ENCODE data around the gene B2M.
"Not testable (repeated sequence)": the region's sequence is repeated elsewhere in the genome, so short reads cannot be mapped to it uniquely, and the experiment has no call there.

Gene B2M

DNA sequence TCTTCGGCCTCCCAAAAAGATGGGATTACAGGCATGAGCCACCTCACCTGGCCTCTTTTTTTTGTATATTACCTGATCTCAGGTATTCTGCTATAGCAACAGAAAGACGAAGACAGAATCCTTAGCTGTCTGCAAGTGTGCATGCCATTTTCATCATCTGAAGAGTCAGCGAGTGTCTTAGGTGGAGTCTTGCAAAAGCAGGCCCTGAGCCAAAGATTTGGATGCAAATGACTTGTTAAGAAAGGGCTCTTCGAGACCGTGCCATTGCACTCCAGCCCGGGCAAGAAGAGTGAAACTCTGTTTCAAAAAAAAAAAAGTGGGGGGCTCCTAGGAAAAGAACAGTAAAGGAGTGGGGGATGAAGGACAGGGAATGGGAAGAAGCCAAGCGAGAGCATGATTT is 14.8 kb downstream of the B2M start:
- no peak for FAIRE-seq
- DNase-seq (ENCODE audit: low spot score), result no peak

DNA sequence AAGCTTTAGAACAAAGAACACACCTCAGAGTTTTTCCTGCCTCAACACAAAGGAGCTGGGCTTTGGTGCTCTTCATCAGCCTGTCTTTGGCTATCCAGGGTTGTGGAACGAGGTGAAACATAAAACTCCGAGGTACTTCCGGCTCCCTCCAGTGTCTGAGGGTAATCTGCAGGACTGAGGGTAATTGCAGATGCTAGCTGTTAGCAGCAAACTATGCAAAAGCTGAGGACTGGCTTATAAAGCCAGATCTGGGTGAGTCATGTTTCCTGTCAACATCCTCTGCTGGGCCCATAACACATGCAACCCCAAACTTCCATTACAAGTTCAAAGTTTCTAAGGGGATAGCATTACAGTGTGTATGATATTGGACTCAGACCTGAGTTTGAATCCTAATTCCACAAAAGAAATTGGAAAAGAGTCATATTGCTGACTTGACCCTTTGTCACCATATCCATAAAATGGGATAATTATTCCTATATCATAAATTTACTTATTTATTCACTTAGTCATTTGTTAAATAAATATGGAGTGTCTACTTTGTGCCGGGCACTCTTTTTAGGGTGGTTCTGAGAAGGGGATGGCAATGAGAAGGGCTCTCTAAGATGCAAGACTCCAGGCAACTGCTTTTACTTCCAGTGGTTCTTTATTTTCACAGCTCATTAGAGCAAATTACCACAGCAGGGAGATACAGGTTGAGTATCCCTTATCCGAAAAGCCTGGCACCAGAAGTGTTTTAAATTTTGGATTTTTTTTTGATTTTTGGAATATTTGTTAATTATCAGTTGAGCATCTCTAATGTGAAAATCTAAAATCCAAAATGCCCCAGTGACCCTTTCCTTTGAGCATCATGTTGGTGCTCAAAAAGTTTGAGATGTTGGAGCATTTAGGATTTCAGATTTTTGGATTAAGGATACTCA is 15.5 kb downstream of the B2M start:
- DNase-seq (ENCODE audit: low spot score) (peak; percentile 70), FAIRE-seq (no peak)

DNA sequence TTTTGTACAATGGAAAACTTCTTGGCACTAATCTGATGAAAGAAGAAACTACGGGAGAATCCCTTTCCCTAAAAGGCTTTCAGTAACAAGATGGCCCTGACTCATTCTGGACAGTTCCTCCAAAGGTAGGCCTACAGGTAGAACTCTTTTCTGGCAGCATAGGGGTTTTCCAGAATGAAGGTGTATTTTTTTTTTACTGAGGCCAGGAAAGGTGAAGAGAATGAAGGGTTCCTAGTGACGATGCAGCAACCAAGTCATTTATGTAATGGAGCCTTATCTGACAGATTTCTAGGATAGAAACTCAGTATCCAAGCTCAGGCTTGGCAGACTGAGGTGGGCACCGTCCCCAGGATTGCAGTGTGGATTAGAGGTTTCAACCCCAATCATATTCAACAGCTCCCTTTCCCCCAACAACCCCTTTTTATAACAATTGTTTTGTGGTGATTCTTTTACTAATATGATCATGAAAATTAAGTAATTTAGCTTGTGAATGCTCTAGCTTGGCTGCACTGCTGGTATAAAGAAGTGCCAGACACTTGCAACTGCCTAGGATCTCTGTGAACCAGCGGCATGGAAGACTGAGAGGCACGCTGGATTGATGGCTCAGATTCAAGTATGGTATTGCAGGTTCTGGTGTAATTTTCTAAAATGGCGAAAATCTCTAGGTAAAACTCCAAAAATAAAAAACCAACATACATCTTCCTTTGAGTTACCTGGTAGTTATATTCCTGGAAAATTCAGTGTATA is 16.3 kb downstream of the B2M start:
- no peak for DNase-seq (ENCODE audit: low spot score)
- FAIRE-seq, result no peak

DNA sequence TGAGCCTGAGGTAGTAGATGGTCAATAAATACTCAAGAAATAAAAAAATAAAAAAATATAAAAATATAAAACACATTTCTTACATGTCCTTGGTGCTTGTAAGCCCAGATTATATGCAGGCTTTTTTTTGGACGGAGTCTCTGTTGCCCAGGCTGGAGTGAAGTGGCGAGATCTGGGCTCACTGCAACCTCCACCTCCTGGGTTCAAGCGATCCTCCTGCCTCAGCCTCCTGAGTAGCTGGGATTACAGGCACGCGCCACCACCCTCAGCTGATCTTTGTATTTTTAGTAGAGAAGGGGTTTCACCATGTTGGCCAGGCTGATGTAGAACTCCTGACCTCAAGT is 16.9 kb downstream of the B2M start:
- not testable (repeated sequence) for DNase-seq (ENCODE audit: low spot score); FAIRE-seq

DNA sequence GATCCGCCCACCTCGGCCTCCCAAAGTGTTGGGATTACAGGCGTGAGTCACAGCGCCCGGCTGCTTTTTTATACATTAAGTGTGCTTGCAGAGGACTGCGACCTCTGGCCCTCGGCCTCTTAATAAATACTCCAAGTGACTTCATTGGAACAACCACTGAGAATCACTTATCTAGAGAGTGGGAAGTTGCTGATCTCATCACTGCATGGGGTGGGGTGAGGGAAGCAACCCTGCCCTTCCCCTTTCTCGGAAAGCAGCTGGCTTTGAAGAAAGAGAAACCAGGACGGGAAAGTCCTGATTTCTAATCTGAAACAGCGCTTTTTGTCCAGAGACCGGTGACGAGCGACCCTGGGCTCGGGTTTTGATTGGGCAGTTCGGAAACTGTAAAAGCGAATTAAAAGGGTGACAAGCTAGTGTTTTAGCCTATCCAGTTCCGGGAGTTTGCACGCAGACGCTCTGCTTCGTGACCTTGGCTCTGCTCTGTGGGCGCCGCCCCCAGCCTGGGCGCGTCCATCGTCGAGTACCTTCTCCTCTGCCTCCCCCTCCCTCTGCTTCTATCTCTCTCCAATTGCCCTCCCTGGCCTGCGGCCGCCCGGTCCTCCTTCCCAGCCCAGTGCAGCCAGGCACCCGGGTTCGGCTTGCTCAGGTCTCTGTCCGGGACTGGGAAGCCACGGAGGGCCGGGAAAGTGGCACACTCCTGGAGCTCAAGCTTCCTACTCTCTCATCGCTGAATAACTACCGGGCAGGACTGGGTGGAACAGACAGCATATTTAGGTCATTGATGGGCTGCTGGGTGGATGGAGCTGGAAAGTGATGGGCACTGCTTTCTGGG is 17.5 kb downstream of the B2M start:
- FAIRE-seq, result peak; percentile 17
- peak; percentile 92 for DNase-seq (ENCODE audit: low spot score)

DNA sequence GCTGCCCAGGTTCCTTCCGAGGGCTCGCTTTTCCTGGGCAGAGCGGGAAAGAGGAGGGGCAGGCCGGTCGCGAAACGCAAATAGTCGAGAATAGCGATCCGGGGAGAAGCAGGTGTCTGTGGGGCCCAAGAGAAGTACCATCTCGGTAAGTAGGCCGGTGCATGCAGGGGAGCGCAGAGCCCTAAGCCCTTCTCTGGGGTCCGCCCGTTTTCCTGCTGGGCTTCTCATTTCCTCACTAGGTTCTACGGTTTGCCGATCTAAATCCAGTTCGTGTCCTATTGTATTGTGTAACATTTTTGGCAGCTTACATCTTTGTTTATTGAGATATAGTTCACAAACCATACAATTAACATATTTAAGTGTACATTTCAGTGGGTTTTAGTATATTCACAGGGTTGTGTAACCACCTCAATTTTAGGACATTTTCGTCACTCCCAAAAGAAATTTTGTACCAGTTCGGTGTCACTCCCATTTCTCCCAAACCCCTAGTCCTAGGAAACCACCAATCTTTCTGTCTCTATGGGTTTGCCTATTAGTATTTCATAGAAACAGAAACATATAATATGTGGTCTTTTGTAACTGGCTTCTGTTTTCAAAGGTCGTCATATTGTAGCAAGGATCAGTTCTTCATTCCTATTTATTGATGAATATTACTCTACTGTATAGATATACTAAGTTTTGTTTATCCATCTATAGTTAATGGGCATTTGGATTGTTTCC is 18.3 kb downstream of the B2M start:
- no peak for DNase-seq (ENCODE audit: low spot score)
- FAIRE-seq, result no peak

DNA sequence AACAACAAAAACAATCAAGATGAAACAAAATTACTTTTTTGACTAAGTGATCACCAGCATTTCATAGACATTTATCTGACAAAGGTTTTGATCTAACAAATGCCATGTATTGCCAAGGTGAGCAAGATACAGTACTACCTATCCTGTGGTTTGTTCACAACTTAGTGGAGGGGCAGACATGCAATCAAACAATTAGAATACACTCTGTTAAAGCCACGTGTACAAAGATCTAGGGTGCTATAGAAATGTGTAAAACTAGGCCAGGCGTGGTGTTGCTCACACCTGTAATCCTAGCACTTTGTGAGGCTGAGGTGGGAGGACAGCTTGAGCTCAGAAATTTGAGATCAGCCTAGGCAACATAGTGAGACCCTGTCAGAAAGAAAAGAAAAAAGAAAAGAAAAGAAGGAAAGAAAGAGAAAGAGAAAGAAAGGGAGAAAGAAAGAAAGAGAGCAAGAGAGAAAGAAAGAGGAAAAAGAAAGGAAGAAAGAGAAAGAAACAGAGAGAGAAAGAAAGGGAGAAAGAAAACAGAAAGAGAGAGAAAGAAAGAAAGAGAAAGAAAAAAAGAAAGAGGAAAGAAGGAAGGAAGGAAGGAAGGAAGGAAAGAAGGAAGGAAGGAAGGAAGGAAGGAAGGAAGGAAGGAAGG is 23.6 kb downstream of the B2M start:
- FAIRE-seq (no peak), DNase-seq (ENCODE audit: low spot score) (no peak)

DNA sequence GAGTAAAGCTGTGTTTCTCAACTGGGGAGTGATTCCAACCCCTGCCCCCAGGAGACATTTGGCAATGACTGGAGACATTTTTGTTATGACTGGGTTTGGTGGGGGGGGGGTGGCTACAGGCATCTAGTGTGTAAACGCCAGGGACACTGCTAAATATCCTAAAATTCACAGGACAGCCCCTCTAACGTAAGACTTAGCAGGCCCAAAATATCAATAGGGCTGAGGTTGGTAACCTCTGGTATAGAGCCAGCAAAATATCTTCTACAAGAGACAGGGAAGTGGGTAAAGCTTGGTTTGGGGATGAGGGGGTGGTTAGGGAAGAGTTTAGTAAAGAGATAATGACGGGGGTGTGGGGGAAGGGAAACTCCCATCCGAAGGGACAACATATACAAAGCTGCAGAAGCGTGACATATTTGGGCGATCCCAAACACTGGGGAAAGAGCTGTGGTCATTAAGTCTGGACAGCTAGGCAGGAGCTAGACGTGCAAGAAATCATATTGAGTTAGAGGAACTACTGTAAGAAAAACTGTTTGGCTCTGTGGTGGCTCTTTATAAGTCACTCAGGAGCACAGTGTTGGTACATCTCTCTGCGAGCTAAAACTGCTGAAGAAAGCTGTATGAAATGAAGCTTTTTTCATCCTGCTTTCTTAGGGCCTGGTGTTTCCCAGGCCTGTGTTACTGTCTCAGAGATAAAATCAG is 24.3 kb downstream of the B2M start:
- FAIRE-seq, result no peak
- DNase-seq (ENCODE audit: low spot score), result no peak

DNA sequence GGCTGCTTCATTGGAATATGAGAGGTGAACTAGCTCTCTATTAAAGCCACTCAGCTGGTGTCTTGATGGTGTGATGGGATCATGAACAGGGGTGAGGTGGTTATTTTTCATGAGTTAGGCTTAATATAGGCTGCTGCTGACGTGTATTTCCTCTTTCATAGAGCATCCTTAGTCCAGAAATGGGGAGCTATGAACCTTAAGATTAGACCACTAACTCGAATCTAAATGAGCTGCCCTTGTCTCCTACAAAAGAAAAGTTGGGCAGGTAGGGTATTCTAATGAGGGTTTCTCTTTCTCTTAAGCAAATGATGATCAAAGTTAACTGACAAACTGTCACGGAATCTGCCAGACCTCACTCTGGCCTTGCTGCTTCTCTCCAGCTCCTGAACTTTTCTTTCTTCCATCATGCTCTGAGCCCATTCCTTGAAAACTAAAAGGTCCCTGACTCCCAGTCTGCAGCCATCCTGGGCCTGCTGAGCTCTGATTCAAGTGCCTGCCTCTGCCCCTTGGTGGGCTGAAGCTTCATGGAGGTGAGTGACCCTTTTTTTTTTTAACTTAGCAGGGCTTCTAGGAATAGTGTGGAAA is 25.0 kb downstream of the B2M start, which contains the start of gene TRIM69:
TSS of gene TRIM69 (plus strand) at position 348 of the 585 bp plus-strand sequence. CDS start at position 525, 177 bp downstream.
- DNase-seq (ENCODE audit: low spot score), result no peak
- FAIRE-seq, result no peak

DNA sequence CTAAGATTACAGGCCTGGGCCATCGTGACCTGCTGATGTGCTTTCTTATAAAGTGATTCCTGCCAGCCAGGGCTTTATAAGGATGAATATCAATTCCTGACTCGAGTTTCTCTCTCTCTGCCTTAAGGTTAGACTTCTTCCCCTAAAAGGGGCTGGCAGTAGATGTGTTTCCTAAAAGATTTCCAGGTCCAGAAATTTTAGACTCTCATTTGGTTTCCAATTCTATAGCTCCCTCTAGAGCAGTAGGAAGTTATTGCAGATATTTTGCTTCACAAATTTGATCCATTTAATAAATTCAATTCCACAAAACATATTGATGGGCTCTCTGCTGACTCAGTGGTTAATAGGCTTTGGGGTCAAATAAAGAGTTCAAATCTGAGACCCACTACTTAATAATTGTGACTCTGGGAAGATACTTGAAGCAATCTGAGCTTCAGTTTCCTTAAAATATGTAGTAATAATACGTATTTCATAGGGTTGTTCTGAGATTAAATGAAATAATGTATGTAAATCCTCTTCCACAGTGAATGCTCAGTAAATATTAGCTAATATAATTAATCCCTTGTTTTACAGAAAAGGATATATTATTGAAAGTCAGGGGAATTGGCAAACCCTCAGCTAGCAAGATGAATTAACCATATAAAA is 27.1 kb downstream of the B2M start:
- peak; percentile 23 for DNase-seq (ENCODE audit: low spot score)
- no peak for FAIRE-seq

DNA sequence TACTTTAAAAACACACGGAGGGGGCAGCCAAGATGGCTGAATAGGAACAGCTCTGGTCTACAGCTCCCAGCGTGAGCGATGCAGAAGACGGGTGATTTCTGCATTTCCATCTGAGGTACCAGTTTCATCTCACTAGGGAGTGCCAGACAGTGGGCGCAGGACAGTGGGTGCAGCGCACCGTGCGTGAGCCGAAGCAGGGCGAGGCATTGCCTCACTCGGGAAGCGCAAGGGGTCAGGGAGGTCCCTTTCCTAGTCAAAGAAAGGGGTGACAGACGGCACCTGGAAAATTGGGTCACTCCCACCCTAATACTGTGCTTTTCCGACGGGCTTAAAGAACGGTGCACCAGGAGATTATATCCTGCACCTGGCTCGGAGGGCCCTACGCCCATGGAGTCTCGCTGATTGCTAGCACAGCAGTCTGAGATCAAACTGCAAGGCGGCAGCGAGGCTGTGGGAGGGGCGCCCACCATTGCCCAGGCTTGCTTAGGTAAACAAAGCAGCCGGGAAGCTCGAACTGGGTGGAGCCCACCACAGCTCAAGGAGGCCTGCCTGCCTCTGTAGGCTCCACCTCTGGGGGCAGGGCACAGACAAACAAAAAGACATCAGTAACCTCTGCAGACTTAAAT is 28.0 kb downstream of the B2M start:
- FAIRE-seq; DNase-seq (ENCODE audit: low spot score): not testable (repeated sequence)

DNA sequence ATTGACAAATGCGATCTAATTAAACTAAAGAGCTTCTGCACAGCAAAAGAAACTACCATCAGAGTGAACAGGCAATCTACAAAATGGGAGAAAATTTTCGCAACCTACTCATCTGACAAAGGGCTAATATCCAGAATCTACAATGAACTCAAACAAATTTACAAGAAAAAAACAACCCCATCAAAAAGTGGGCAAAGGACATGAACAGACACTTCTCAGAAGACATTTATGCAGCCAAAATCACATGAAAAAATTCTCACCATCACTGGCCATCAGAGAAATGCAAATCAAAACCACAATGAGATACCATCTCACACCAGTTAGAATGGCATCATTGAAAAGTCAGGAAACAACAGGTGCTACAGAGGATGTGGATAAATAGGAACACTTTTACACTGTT is 32.1 kb downstream of the B2M start:
- FAIRE-seq; DNase-seq (ENCODE audit: low spot score): not testable (repeated sequence)

DNA sequence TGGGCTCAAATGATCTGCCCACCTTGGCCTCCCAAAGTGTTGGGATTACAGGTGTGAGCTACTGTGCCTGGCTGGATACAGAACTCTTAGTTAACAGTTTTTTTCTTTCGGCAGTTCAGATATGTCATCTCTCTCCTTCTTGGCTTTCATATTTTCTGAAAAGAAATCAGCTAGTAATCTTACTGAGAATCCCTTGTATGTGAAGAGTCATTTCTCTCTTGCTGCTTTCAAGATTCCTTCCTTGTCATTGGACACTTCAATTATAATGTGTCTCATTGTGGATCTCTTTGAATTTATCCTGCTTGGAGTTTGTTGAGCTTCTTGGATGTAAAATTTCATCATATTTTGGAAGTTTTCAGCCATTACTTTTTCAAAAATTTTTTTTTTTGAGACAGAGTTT is 42.0 kb downstream of the B2M start:
- FAIRE-seq (no peak), DNase-seq (ENCODE audit: low spot score) (no peak)

DNA sequence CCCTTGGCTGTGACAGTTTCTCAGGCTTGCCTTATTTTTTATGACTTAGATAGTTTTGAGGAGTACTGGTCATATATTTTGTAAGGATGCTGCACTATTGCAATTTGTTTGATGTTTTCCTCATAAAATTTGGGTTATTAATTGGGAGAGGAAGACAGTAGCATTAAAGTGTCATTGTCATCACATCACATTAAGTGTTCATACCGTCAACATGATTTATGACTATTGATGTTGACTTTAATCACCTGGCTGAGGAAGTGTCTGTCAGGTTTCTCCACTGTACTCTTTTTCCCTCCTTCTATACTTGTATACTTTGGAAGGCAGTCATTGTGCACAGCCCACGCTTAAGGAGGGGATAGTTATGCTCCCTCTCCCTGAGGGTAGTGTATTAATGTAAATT is 51.9 kb downstream of the B2M start:
- DNase-seq (ENCODE audit: low spot score) (no peak), FAIRE-seq (no peak)

DNA sequence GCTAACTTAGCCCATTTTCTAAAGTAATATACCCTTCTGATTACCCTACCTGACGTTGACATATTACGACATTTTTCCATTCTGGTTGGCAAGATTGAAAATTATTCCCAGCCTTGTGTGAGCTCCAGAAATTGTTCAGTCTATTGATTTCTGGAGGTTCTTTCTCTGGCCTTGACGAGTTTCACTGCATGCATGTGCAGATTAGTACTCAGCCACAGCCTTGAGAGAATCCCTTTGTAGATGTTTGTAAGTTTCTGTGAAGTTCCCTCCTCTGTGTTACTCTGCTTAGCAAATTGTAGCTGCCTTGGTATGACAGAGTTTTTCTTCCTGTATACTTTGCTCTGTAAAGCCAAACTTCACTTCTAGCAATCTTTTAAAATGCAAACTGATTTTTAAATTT is 52.5 kb downstream of the B2M start:
- FAIRE-seq (no peak), DNase-seq (ENCODE audit: low spot score) (no peak)

DNA sequence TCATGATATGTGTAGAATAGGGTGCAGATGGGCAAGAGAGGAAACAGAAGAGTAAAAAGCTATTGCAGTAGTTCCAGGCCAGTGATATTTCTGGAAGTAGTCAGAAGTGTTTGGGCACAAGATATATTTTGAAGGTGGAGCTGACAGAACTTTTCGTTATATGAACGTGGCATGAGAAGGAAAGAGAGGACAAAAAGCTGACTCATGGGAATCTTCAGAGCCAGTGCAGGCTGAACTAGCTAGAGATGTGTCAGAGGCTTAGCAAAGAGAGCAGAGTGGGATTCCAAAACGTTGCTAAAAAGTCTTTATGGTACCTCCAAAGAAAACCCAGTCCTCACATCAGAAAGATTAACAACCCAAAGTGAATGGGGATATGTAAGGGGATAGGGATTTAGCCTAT is 53.7 kb downstream of the B2M start:
- DNase-seq (ENCODE audit: low spot score) (no peak), FAIRE-seq (no peak)
